ENCODE measurements around the gene ZNF775. TPM values are rescaled to one million over a fixed set of nuclear protein-coding genes. Genes with fewer than 3 reads are reported as not detected.

Gene ZNF775
- total and polyA plus RNA-seq, 2 of the 13 experiments (the other 11 are each of a cell fraction or from before 2014, with no cell fraction given) = 3.1 to 3.2 TPM

DNA sequence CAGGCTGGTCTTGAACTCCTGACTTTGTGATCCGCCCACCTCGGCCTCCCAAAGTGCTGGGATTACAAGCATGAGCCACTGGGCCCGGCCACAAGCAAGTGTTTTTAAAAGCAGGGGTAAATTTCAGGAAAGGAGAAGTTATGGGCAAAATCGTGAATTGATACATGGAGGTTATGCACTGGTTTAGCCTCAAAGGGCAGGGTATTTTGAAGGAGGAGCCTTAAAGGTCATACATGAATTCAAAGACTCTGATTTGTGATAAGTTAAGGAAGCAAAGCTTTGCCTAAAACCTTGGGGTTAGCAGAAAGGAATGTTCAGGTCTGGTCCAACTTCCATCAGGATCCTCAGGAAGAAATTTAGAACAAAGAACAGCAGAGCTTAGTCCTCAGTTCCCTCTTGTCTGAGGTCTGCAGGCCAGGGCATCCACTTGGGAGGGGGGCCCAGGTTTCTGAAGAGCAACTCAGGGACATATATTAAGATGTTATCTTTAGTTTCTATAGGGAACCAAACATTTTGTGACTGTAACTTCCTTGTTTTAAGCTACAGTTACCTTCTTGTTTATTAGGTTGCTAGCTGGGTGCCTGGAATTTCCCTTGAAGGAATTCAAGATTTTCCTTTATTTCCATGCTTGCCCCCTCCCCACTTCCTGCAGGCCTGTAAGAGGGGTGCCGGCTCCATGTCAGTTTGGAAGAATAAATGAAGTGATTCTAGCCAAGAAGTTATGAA is 13.3 kb upstream of the ZNF775 start:
- Histone ChIP-seq H3K27ac (ENCODE audit: extremely low read length, insufficient read depth, low read length) (no peak overlapping the region), H4K20me1 (ENCODE audit: insufficient read depth, low read length) (peaks cover 8% of the 10 kb centered on the region; the same call in 1 of the 2 replicates), H3K4me1 (ENCODE audit: insufficient read depth, low read length) (peaks cover 38% of the 10 kb centered on the region), H3K36me3 (replicated peaks in 1 of 2; ENCODE audit: control insufficient read depth in 1 of 2, insufficient read depth in 2 of 2, low read length in 2 of 2) (peaks cover 0 to 3% of the 10 kb centered on the region in 2 experiments; a peak in 1 of 5 replicates), H3K27me3 (ENCODE audit: control insufficient read depth in 1 of 2, insufficient read depth in 2 of 2, low read length in 2 of 2) (no peaks in the 10 kb centered on the region), H3K79me2 (ENCODE audit: insufficient read depth, low read length) (peaks cover 20% of the 10 kb centered on the region), H3K4me2 (ENCODE audit: low read depth, low read length) (no peak overlapping the region), H3K9me3 (ENCODE audit: low read length) (no peaks in the 10 kb centered on the region), H3K4me3 (replicated peaks in 1 of 3; ENCODE audit: insufficient read depth in 1 of 3, low read depth in 2 of 3, low read length in 3 of 3) (no peak overlapping the region), H3K9ac (ENCODE audit: insufficient read depth, low read depth, low read length) (no peak overlapping the region), H2AFZ (ENCODE audit: low read length) (no peak overlapping the region)
- DNase-seq (ENCODE audit: low spot score) = no peak
- ChIA-PET POLR2A (interaction anchor here (1.2 to 6.8 kb wide), 4 partner anchors 11 to 23 kb away, joined by 4 to 141 read pairs (median 6); no protein-coding TSS in a partner anchor), CTCF (ENCODE audit: low intra/inter-chr PET ratio, low total read pairs) (no interaction called here)
- TF ChIP-seq ZNF343 (CRISPR knock-in tag; IDR thresholded peaks at IDR 0.05) (no peak), SIX1 (CRISPR knock-in tag; IDR thresholded peaks at IDR 0.05; ENCODE audit: borderline replicate concordance) (no peak), SRSF4 (IDR thresholded peaks at IDR 0.05; ENCODE audit: low read depth, low read length, poor library complexity, severe bottlenecking) (no peak), TBP (CRISPR knock-in tag; IDR thresholded peaks at IDR 0.05) (no peak), TOPORS (CRISPR knock-in tag; IDR thresholded peaks at IDR 0.05) (no peak)
- TF ChIP-seq, protein P1, sequence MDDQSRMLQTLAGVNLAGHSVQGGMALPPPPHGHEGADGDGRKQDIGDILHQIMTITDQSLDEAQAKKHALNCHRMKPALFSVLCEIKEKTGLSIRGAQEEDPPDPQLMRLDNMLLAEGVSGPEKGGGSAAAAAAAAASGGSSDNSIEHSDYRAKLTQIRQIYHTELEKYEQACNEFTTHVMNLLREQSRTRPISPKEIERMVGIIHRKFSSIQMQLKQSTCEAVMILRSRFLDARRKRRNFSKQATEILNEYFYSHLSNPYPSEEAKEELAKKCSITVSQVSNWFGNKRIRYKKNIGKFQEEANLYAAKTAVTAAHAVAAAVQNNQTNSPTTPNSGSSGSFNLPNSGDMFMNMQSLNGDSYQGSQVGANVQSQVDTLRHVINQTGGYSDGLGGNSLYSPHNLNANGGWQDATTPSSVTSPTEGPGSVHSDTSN (CRISPR knock-in tag; IDR thresholded peaks at IDR 0.05; ENCODE audit: borderline replicate concordance) = no peak
- FAIRE-seq = no peak
- ATAC-seq = no peak
- intact Hi-C loops (cut with micrococcal nuclease; ENCODE audit: unreplicated experiment) = no loop called here
- BruUV-seq (replicated peaks) = no TSS peak
- in situ Hi-C loops (cut with HindIII; ENCODE audit: extremely low pct_ligation_motif_present, low pct_unique_long_range_greater_than_20kb) = no loop called here
- 80% methylated on average over 5 of the region's 5 CpGs for WGBS (ENCODE audit: low lambda C conversion rate)
